Cardiac muscle cell (in vitro differentiated cells and primary cell): Measurements from ENCODE around the gene B3GALT6. TPM values are rescaled to one million over a fixed set of nuclear protein-coding genes. Genes with fewer than 3 reads are reported as not detected.

Experiments used
- DNase-seq, 2 donors: peaks; one replicate each; pipeline versions ENCODE4 v3.0.0 to v3.0.0-alpha.2; 2010 to 2017; ENCODE audit warnings: low read depth in 1 of 2, low spot score in 1 of 2
- H3K27ac ChIP-seq: fragments of 200-600 bp; sonication (generic); 2 replicates; pipeline ENCODE4 v1.5.1; 2016
- H3K27me3 ChIP-seq: fragments of 200-600 bp; sonication (generic); 2 replicates; pipeline ENCODE4 v1.6.0; 2016; ENCODE audit warnings: control low read depth
- H3K36me3 ChIP-seq: fragments of 200-600 bp; sonication (generic); 2 replicates; pipeline ENCODE4 v1.5.1; 2016; ENCODE audit warnings: control low read depth
- H3K4me1 ChIP-seq: fragments of 200-600 bp; sonication (generic); 2 replicates; pipeline ENCODE4 v1.8.1; 2017; ENCODE audit warnings: low read depth, mild to moderate bottlenecking, mixed run types
- H3K4me3 ChIP-seq: fragments of 200-600 bp; sonication (generic); 2 replicates; pipeline ENCODE4 v1.5.1; 2016; ENCODE audit warnings: mild to moderate bottlenecking
- H3K9me3 ChIP-seq: fragments of 200-600 bp; sonication (generic); 2 replicates; pipeline ENCODE4 v1.5.1; 2017; ENCODE audit warnings: low read depth, mild to moderate bottlenecking, control low read depth
- CTCF ChIP-seq: IDR thresholded peaks from 2 replicates; pipeline ENCODE4 v1.5.1; 2012; ENCODE audit warnings: low read depth, mild to moderate bottlenecking, low read length
- polyA plus RNA-seq: library from polyadenylated mRNA; unstranded; fragments of >200 nt; fragmentation: Nextera tagmentation; extraction: Ambion mirVana; gene quantifications from 2 replicates; pipeline ENCODE4 v1.2.1, GENCODE V29; 2016
- total RNA-seq: library from RNA; depleted of rRNA; stranded (reverse); fragments of >200 nt; gene quantifications from 2 replicates; pipeline ENCODE4 v1.2.3, GENCODE V29; 2016

Gene B3GALT6
- total and polyA plus RNA-seq, 2 experiments from 2014 or later = 56.8 to 58.9 TPM

GRCh38 chr1:1255611-1256010 lies 23.6 kb downstream of the B3GALT6 start:
- no peaks in the 10 kb centered on the region for H3K9me3 ChIP-seq
- no peak overlapping the region for H3K27ac ChIP-seq
- H3K36me3 ChIP-seq = peaks cover 8% of the 10 kb centered on the region
- no peak for TF ChIP-seq CTCF
- no peaks in the 10 kb centered on the region for H3K27me3 ChIP-seq
- no peaks in the 10 kb centered on the region for H3K4me1 ChIP-seq
- H3K4me3 ChIP-seq = no peak overlapping the region
- DNase-seq = no peak

- no peaks in the 10 kb centered on the region for H3K4me1 ChIP-seq
- no peaks in the 10 kb centered on the region for H3K9me3 ChIP-seq
- H3K4me3 ChIP-seq = no peak overlapping the region
- peaks cover 8% of the 10 kb centered on the region for H3K36me3 ChIP-seq
- DNase-seq = no peak
- TF ChIP-seq CTCF = no peak
- no peak overlapping the region for H3K27ac ChIP-seq
- H3K27me3 ChIP-seq = no peaks in the 10 kb centered on the region
Observed at GRCh38 chr1:1256956-1257871, 25.2 kb downstream of the B3GALT6 start.

GRCh38 chr1:1259119-1259488 lies 27.1 kb downstream of the B3GALT6 start:
- Histone ChIP-seq H3K36me3 (peaks cover 20% of the 10 kb centered on the region), H3K9me3 (no peaks in the 10 kb centered on the region), H3K27me3 (no peaks in the 10 kb centered on the region), H3K4me1 (no peaks in the 10 kb centered on the region), H3K27ac (no peak overlapping the region), H3K4me3 (no peak overlapping the region)
- DNase-seq = no peak
- TF ChIP-seq CTCF = no peak

GRCh38 chr1:1259540-1259939 lies 27.5 kb downstream of the B3GALT6 start:
- H3K36me3 ChIP-seq = peaks cover 20% of the 10 kb centered on the region
- H3K9me3 ChIP-seq = no peaks in the 10 kb centered on the region
- TF ChIP-seq CTCF = no peak
- no peak overlapping the region for H3K4me3 ChIP-seq
- H3K4me1 ChIP-seq = no peaks in the 10 kb centered on the region
- H3K27me3 ChIP-seq = no peaks in the 10 kb centered on the region
- no peak for DNase-seq
- H3K27ac ChIP-seq = no peak overlapping the region

GRCh38 chr1:1259951-1260600 lies 28.0 kb downstream of the B3GALT6 start:
- H3K4me3 ChIP-seq = no peak overlapping the region
- no peak for TF ChIP-seq CTCF
- H3K36me3 ChIP-seq = peaks cover 18% of the 10 kb centered on the region
- DNase-seq = no peak
- H3K4me1 ChIP-seq = no peaks in the 10 kb centered on the region
- no peaks in the 10 kb centered on the region for H3K27me3 ChIP-seq
- H3K9me3 ChIP-seq = no peaks in the 10 kb centered on the region
- no peak overlapping the region for H3K27ac ChIP-seq
